Measurements from ENCODE around the gene SART1.

DNA sequence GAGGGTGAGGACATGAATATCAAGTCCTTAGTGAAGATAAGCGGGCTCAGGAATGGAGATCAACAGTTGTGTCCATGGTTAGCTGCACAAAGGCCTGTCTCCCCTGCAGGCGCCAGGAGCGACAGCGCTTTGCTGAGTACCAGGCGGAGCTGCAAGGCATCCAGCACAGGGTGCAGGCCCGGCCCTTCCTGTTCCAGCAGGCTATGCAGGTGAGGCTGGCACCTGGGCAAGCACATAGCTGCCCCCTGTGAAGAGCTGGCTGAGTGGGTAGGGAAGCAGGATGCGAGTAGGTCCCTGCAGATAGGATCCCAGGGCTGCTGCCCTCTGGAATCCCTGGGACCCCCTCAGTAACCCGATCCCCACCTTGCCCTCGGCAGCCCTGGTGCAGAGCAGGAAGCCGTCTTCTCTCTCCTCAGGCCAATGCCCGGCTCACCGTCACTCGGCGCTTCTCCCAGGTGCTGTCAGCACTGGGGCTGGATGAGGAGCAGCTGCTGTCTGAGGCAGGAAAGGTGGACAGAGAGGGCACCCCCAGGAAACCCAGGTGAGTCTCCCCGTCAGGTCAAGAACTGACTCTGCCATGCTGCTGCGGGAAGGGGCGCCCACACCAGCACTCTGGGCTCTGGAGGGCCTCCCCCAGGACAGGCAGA lies 2.6 kb upstream of the SART1 start:
- TF ChIP-seq CTCF (IDR thresholded peaks at IDR 0.05; ENCODE audit: insufficient read depth, low read length, poor library complexity, severe bottlenecking) (no peak), EZH2phosphoT487 (conservative IDR thresholded peaks at IDR 0.05; ENCODE audit: low read length) (no peak)
